NCI-H2171 (cell line): Measurements from ENCODE around the gene B4GALNT2.
A peak's percentile ranks its signal among the peaks of the same experiment; 100 is the strongest.
"Not testable (repeated sequence)": the region's sequence is repeated elsewhere in the genome, so short reads cannot be mapped to it uniquely, and the experiment has no call there.

Experiments
- DNase-seq: peaks from one replicate; lab custom pipeline; 2025; lab: John Stamatoyannopoulos, UW

B4GALNT2 gene

GRCh38 chr17:49183341-49183740 is 50.8 kb downstream of the B4GALNT2 start:
- no peak for DNase-seq

- no peak for DNase-seq
Observed at GRCh38 chr17:49183801-49184200, 51.2 kb downstream of the B4GALNT2 start.

- DNase-seq = not testable (repeated sequence)
Observed at GRCh38 chr17:49184522-49184921, 52.0 kb downstream of the B4GALNT2 start.

- DNase-seq = not testable (repeated sequence)
Observed at GRCh38 chr17:49185381-49185780, 52.8 kb downstream of the B4GALNT2 start.

GRCh38 chr17:49187301-49187700 is 54.7 kb downstream of the B4GALNT2 start:
- DNase-seq = no peak

- no peak for DNase-seq
Observed at GRCh38 chr17:49190932-49191331, 58.4 kb downstream of the B4GALNT2 start.

- DNase-seq = no peak
Observed at GRCh38 chr17:49191409-49191916, 58.9 kb downstream of the B4GALNT2 start.

- DNase-seq = peak; percentile 79
Observed at GRCh38 chr17:49191917-49192741, 59.6 kb downstream of the B4GALNT2 start.

- peak; percentile 46 for DNase-seq
Observed at GRCh38 chr17:49193513-49194296, 61.1 kb downstream of the B4GALNT2 start.

- DNase-seq = no peak
Observed at GRCh38 chr17:49194297-49194607, 61.7 kb downstream of the B4GALNT2 start.

GRCh38 chr17:49195751-49196150 is 63.2 kb downstream of the B4GALNT2 start:
- DNase-seq = no peak

GRCh38 chr17:49196520-49196919 is 64.0 kb downstream of the B4GALNT2 start:
- DNase-seq = no peak

GRCh38 chr17:49197346-49197998 is 64.9 kb downstream of the B4GALNT2 start:
- DNase-seq = no peak

GRCh38 chr17:49198211-49198610 is 65.6 kb downstream of the B4GALNT2 start:
- DNase-seq = no peak

GRCh38 chr17:49200423-49201083 is 68.0 kb downstream of the B4GALNT2 start:
- DNase-seq = no peak

GRCh38 chr17:49201481-49201927 is 68.9 kb downstream of the B4GALNT2 start:
- no peak for DNase-seq

GRCh38 chr17:49203796-49204195 is 71.2 kb downstream of the B4GALNT2 start:
- DNase-seq = no peak

- no peak for DNase-seq
Observed at GRCh38 chr17:49204516-49204915, 71.9 kb downstream of the B4GALNT2 start.

- DNase-seq = no peak
Observed at GRCh38 chr17:49209061-49209571, 76.5 kb downstream of the B4GALNT2 start.

- DNase-seq = no peak
Observed at GRCh38 chr17:49210158-49211029, 77.8 kb downstream of the B4GALNT2 start, which contains the start of the genes ABI3 and GNGT2. Gene ABI3 (plus strand): TSS chr17:49210707. CDS start chr17:49210725, 18 bp downstream. Gene GNGT2 (minus strand): TSS chr17:49210574. CDS start chr17:49207422, 3,152 bp downstream.
